NCI-H2107 treated with DMSO at 0.1 percent for 48 hours (cell line): Measurements from ENCODE around the gene SIRT7.
"Not testable (repeated sequence)": the region's sequence is repeated elsewhere in the genome, so short reads cannot be mapped to it uniquely, and the experiment has no call there.

Source experiments
- DNase-seq: peaks from one replicate; lab custom pipeline; 2025; ENCODE audit not compliant: unreplicated experiment; lab: John Stamatoyannopoulos, UW

SIRT7 gene

DNA sequence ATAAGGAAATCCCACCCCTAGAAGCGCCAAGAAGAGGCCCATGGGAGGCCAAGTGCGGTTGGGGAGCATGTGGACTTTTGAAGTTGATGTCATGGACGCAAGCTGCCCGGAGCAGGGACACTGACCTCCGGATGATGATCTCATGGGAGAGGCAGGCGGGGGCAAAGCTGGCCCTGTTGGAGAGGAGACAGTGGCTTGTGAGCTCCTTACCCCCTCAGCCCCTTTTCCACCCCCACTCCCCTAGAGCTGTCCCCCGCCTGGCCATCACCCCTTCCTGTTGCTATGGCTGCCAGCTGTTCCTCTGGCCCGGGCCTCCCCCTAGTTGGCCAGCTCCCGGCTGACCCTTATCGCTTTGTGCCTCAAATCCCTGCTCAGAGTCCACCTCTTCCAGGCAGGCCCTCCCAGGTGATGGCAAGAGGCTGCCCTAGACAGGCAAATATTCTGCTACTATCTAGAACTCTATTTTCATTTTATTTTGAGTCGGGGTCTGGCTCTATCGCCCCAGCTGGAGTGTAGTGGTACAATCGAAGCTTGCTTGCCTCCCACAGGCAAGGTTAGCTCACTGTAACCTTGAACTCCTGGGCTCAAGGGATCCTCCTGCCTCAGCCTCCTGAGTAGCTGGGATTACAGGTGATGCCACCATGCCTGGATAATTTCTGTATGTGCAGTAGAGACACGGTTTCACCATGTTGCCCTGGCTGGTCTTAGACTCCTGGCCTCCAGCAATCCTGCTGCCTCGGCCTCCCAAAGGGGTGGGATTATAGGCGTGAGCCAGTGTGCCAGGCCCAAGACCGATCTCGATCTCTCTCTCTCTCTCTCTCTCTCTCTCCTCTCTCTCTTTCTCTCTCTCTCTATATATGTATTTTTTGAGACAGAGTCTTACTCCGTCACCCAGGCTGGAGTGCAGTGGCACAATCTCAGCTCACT, 36.4 kb upstream of the SIRT7 start:
- no peak for DNase-seq

DNA sequence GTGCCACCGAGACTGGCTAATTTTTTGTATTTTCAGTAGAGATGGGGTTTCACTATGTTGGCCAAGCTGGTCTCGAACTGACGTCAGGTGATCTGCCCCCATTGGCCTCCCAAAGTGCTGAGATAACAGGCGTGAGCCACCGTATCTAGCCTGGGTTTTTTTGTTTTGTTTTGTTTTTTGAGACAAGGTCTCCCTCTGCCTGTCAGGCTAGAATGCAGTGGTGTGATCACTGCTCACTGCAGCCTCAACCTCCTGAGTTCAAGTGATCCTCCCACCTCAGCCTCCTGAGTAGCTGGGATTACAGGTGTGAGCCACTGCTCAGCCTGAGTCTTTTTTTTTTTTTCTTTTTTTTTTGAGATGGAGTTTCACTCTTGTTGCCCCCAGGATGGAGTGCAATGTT, 35.5 kb upstream of the SIRT7 start:
- DNase-seq, result not testable (repeated sequence)

GRCh38 chr17:81952792-81953228, 34.8 kb upstream of the SIRT7 start:
- DNase-seq, result no peak

DNA sequence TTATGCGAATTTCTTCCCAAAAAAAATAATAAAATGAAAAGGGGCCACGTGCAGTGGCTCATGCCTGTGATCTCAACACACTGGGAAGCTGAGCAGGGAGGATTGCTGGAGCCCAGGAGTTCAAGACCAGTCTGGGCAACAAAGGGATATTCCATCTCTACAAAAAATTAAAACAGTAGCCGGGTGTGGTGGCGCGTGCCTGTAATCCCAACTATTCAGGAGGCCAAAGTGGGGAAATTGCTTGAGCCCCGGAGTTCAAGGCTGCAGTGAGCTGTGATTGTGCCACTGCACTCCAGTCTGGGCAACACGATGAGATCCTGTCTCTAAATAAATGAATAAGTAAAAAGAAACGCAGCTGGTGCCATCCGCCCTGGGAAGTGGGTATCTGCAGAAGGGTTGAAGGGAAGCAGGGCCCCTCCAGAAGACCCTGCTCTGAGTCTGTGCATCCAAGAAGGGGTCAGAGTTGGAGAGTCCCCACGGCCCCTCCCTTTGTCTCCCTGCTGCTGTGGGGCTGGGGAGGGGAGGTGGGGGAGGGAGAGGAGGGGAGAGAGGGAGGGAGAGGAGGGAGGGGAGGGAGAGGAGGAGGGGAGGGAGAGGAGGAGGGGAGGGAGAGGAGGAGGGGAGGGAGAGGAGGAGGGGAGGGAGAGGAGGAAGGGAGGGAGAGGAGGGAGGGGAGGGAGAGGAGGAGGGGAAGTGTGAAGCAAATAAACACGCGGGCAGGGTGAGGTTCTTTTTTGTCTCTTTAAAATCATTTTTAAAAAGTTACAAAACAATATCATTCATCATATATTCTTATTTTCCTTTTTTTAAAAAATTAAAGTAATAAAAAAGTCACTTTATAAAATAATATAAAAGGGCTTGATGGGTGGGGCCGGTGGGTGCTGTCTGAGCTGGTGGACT, 34.1 kb upstream of the SIRT7 start:
- no peak for DNase-seq

- DNase-seq, result no peak
Measured at GRCh38 chr17:81950501-81950900, 32.5 kb upstream of the SIRT7 start.

- no peak for DNase-seq
Measured at GRCh38 chr17:81948635-81949378, 30.8 kb upstream of the SIRT7 start.

- DNase-seq, result no peak
Measured at GRCh38 chr17:81947189-81947588, 29.2 kb upstream of the SIRT7 start, which contains the start of gene MYADML2. MYADML2 (minus strand) TSS chr17:81947233; CDS start chr17:81941741, 5,492 bp downstream.

- no peak for DNase-seq
Measured at GRCh38 chr17:81944858-81945257, 26.9 kb upstream of the SIRT7 start.

DNA sequence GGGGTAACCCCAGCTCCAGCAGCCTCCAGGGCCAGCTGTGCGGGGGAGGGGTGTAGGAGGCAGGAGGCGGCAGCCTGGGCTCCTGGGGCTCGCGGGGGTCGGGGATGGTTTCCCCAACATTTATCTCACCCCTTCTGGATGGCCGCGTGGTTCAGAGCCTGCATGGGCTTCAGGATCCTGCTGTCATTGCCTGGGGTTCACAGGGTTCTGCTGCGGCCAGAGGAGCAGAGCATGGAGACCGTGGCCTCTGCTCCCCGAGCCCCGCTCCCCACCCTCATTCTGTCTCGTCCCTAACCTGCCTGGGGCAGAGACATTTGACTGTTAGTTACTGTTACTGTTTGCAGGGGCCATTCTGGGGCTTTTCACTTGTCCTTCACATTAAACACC, 24.2 kb upstream of the SIRT7 start:
- no peak for DNase-seq

DNA sequence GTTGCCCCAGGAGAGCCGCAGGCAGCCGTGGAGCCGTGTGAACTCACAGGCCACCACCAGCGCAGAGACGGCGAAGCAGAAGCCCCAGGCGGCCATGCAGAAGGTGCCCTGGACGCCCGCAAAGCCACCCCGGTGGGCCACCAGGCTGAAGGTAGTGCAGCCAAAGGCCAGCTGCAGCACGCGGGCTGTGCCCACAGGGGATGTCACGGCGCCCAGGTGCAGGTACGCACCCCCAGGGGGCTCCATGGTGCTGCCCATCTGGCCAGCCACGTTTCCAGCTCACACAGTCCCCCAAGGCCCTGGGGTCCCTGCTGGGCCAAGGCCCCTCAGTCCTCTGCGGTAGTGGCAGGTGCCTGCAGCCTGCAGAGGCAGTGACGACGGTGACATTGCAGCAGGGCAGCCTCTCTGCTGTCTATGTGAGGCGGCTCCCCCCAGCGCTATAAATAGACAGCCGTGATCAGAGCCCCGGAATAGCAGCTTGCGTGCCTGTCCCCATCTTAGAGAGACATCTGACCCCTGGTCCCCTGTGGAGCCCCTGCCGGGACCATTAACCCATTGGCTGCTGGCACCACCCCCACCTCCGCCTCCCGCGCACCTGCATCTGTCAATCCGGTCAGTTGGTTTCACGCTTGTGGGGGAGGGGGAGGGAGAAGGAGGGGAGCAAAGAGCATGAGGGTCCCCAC, 23.6 kb upstream of the SIRT7 start:
- DNase-seq, result peak; percentile 41

- no peak for DNase-seq
Measured at GRCh38 chr17:81940538-81941483, 22.8 kb upstream of the SIRT7 start.

- DNase-seq, result no peak
Measured at GRCh38 chr17:81939881-81940385, 22.0 kb upstream of the SIRT7 start.

DNA sequence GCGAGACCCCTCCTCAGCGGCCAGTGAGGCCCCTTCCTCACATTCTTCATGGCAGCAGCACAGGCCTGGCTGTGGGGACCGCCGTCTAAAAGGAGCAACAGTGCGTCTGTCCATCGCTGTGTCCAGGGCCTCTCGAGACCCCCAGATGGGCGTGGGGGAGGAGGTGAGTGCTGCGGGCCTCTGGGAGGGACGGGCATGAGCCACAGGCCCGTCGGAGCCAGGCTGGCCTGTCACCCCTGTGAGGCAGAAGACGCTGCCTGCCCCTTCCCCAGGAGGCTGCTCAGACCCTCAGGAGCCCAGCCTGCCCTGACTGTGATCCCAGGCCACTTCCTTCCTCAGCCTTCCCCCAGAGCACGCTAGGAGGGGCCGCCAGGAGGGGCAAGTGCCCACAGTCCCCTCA, 21.2 kb upstream of the SIRT7 start:
- no peak for DNase-seq

- no peak for DNase-seq
Measured at GRCh38 chr17:81935709-81936084, 17.7 kb upstream of the SIRT7 start.

GRCh38 chr17:81934850-81935708, 17.1 kb upstream of the SIRT7 start:
- DNase-seq, result no peak

DNA sequence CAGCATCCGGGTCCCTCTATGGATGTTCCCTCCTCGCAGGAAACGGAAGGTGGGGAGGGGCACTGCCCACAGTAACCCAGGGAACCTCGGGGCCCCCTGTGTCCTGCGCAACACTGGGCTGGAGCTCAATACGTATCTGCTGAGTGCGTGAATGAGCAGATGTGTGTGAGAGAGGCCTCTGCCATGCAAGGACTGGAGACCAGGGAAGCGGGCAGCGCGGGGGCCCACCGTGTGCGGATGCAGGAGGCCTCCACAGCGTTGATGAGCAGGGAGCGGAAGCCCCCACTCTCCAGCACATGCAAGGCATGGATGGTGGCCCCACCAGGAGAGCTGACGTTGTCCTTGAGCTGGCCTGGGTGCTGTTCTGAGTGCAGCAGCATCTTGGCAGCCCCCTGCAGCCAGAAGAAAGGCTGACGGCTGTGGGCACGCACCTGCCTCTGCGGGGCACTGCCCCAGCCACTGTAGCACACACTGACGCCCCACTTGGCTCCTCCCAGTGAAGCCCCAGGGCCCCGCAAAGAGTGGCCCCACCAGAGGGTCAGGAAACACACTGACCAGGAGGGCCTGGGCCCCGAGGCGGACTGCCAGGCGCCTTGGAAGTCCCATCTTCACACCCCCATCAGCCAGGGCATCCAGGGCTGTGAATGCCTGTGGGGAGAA, 16.3 kb upstream of the SIRT7 start:
- DNase-seq, result no peak

DNA sequence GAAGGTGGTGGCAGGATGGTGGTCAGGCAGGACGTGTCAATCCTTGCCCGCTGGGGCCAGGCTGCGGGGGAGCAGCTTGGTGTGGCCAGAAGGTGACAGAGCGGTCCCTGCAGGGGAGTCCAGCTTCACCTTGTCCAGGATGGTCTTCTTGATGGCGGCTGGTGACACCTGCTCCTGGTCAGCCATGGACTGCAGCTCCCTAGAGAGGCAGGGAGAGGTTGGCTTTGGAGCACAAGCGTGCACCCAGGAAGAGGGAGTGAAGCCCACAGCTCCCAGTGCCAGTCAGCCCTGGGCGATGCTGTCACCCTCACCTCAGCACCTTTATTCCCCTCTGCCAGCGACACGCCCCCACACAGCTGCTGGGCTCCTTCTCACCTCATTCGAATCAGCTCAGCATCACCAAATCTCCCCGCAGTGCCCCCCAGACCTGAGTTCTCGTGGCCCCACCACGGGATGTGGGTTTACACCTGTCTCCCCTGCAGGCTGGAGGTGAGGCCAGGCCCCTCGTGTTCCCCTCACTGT, 15.3 kb upstream of the SIRT7 start:
- no peak for DNase-seq
